PFSK-1 (cell line): Measurements from ENCODE around the gene TMEM198.

Experiments used
- FOXP2 ChIP-seq: optimal IDR thresholded peaks from 2 replicates; pipeline ENCODE3; 2011; ENCODE audit warnings: borderline replicate concordance, control low read depth, inconsistent platforms; ENCODE audit not compliant: insufficient read depth; ENCODE audit errors: extremely low read length, extremely low read depth
- POLR2AphosphoS5 ChIP-seq: IDR thresholded peaks from 2 replicates; pipeline ENCODE4 v1.6.1; 2012; ENCODE audit warnings: low read depth, mild to moderate bottlenecking, control low read depth, low read length, moderate library complexity
- SIN3A ChIP-seq: IDR thresholded peaks from 2 replicates; pipeline ENCODE4 v1.6.1; 2012; ENCODE audit warnings: mild to moderate bottlenecking, low read length, moderate library complexity, borderline replicate concordance; ENCODE audit not compliant: insufficient read depth
- TAF1 ChIP-seq: IDR thresholded peaks from 2 replicates; pipeline ENCODE4 v1.6.1; 2012; ENCODE audit warnings: low read length, control low read depth, borderline replicate concordance; ENCODE audit not compliant: insufficient read depth
- TF ChIP-seq, protein P1 (sequence below), 2 experiments: IDR thresholded peaks; 2 replicates each; pipeline versions ENCODE4 v1.6.1 to v1.8.0; 2011 to 2012; ENCODE audit warnings: low read depth in 2 of 2, low read length in 2 of 2, control low read depth in 1 of 2, inconsistent platforms in 1 of 2, mild to moderate bottlenecking in 1 of 2, moderate library complexity in 1 of 2; ENCODE audit not compliant: insufficient read depth in 1 of 2

TMEM198 gene

DNA sequence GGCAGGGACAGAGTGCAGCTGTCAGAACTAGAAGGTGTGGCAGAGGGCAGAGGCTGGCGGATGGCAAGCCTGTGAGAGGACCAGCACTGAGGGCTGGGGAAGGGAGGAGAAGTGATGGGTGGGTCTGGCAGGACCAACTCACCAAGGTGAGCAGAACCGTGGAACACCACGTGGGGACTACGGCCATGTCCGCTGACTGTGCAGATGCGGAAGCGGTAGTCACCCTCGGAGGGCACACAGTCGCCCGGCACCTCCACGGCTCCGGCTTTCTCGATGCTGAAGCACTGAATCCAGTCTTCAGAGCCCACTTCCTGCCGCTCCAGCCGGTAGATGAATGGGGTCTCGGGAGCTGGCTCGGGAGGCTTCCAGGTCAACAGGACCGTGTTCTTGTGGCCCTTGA is 23.3 kb downstream of the TMEM198 start:
- TF ChIP-seq, protein P1, sequence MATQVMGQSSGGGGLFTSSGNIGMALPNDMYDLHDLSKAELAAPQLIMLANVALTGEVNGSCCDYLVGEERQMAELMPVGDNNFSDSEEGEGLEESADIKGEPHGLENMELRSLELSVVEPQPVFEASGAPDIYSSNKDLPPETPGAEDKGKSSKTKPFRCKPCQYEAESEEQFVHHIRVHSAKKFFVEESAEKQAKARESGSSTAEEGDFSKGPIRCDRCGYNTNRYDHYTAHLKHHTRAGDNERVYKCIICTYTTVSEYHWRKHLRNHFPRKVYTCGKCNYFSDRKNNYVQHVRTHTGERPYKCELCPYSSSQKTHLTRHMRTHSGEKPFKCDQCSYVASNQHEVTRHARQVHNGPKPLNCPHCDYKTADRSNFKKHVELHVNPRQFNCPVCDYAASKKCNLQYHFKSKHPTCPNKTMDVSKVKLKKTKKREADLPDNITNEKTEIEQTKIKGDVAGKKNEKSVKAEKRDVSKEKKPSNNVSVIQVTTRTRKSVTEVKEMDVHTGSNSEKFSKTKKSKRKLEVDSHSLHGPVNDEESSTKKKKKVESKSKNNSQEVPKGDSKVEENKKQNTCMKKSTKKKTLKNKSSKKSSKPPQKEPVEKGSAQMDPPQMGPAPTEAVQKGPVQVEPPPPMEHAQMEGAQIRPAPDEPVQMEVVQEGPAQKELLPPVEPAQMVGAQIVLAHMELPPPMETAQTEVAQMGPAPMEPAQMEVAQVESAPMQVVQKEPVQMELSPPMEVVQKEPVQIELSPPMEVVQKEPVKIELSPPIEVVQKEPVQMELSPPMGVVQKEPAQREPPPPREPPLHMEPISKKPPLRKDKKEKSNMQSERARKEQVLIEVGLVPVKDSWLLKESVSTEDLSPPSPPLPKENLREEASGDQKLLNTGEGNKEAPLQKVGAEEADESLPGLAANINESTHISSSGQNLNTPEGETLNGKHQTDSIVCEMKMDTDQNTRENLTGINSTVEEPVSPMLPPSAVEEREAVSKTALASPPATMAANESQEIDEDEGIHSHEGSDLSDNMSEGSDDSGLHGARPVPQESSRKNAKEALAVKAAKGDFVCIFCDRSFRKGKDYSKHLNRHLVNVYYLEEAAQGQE (IDR thresholded peaks at IDR 0.05; ENCODE audit: insufficient read depth in 1 of 2, low read depth in 2 of 2, low read length in 2 of 2) = no peak
- TF ChIP-seq TAF1 (no peak), FOXP2 (no peak), SIN3A (no peak), POLR2AphosphoS5 (no peak)

DNA sequence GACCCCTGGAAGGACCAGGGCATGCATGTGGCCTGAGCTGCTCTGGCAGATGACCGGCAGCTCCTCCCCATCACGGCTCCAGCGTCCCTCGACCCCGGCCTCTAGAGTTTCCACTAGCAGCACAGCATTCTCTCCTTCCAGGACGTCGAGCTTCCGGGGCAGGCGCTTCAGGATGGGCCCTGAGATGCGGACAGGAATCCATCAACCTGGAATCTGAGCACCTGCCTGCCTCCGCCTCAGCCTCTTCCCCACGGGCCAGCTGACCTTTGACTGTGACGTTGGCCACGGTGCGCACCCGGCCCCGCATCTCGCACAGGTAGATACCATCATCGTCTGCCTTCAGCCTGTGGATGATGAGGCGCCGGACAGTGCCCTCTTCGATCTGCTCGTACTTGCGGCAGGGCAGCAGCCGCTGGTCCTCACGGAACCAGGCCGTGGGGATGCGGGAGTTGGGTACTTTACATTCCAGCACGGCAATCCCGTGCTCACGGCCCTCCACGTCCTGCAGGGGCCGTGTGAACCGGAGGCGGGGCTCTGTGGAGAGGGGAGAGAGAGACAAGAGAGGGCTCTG is 24.0 kb downstream of the TMEM198 start:
- TF ChIP-seq, protein P1 (IDR thresholded peaks at IDR 0.05; ENCODE audit: insufficient read depth in 1 of 2, low read depth in 2 of 2, low read length in 2 of 2) = no peak
- no peak for TF ChIP-seq SIN3A
- TF ChIP-seq FOXP2 = no peak
- TF ChIP-seq TAF1 = no peak
- no peak for TF ChIP-seq POLR2AphosphoS5

DNA sequence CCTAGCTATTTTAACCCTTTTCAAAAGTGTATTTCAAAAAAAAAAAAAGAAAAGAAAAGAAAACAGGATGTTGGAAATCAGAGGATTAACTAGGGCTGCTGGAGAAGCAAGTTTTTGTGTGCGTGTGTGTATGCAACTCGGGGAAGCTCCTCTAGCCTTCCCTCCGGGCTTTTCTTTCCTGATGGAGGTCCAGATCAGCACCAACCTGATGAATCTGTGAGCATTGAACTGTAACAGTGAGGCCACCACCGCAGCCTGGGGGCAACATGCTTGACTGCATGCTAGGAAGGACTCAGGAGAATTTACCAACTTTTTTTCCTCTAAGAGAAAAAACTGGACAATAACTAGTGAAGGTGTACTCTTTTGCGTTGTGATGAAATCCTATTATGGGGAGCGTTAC is 25.2 kb downstream of the TMEM198 start:
- TF ChIP-seq, protein P1 (IDR thresholded peaks at IDR 0.05; ENCODE audit: insufficient read depth in 1 of 2, low read depth in 2 of 2, low read length in 2 of 2) = no peak
- no peak for TF ChIP-seq POLR2AphosphoS5

DNA sequence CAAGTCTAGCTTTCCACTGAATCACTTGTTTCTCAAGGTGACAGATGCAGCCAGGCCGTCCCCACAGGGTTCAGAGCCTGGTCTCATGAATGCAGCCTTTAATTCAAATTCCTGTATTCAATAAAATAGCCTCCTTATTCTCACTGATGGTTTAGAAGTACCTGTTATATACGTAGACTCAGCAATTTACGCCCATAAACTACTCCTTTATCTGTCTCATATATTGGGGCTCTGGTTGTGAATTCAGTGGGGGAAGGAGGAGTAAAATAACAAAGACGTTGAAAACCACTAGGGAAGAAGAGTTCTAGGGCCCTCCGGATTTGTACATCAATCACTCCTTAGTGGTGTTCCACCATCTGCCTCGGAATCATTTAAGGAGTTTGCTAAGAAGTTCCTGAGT is 25.8 kb downstream of the TMEM198 start:
- no peak for TF ChIP-seq SIN3A
- TF ChIP-seq, protein P1 (IDR thresholded peaks at IDR 0.05; ENCODE audit: insufficient read depth in 1 of 2, low read depth in 2 of 2, low read length in 2 of 2) = no peak
- no peak for TF ChIP-seq POLR2AphosphoS5
- TF ChIP-seq TAF1 = no peak
- TF ChIP-seq FOXP2 = no peak
